GM10847 (cell line): ENCODE measurements around the gene PFN2.

Source experiments
- POLR2A ChIP-seq: IDR thresholded peaks from 2 replicates; pipeline ENCODE4 v1.6.1; 2011; ENCODE audit not compliant: insufficient read length; ENCODE audit errors: extremely low read depth

Gene PFN2

DNA sequence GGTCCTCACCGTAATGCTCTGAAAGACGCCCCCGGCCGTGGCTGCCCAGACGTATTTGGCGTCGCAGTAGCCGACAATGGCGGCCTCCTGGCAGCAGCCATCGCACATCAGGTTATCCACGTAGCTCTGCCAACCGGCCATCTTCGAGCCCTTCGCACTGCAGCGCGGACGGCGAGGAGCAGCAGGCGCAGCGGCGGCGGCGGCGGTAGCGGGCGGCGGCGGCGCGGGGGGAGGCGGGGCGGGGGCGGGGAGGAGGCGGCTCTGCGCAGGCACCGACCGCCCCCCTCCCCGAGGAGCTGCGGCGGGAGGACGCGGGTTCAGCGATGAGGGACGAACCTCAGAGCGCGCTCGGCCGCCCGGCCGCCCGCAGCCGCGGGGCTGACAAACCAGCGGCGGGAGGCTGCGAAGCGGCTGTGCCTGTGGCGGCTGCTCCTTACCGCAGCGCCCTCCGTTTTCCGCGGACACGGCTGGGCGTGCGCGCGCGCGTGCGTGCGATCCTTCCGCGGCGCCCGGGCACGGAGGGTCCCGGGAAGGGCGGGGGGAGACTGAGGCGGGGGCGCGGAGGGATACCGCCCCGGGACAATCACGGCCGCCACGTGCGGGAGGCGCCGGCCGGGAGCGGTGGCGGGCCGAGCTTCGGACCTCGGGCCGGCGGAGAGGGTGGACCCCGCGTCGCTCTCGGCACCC is at the start of gene PFN2:
PFN2 (minus strand) TSS at position 180 of the 687 bp plus-strand sequence; CDS start at position 141, 39 bp downstream.
- no peak for TF ChIP-seq POLR2A

- TF ChIP-seq POLR2A: no peak
These were observed 45.2 kb upstream of the PFN2 start for GRCh38 chr3:150015901-150016300.

GRCh38 chr3:150014782-150015181 is 44.1 kb upstream of the PFN2 start:
- TF ChIP-seq POLR2A: no peak

DNA sequence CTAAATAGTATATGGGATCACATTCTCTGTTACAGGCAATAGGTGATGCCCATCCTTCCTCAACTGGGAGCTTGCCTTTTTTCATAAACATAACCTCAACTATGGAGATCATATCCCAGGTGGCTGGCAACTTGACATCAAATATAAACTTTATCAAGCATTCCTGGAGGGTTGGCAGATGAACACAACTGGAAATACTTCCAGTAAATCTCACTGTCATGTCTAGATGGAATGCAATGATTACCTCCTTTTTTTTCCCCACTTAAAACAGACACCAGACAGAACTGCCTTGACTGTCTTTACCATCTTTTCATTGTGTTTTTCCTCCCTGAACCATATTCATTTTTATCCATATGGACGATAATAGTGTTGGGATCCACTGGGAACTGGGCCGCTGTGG is 43.1 kb upstream of the PFN2 start:
- no peak for TF ChIP-seq POLR2A

DNA sequence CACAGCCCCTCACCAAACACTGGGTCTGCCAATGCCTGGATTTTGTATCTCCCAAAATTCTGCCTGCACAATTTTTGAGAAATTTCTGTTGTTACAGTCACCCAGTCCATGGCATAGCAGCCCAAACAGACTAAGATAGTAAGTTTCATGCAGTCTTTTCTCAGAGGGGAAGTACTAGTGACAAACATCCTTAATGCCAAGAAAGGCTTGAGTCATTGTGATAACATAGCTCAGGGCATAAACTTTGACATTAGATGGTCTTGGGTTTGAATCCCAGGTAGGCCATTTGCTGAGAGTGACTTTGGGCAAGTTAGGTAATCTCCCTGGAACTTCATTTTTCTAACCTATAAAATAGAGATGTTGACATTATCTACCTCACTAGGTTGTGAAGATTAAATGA is 36.1 kb upstream of the PFN2 start:
- no peak for TF ChIP-seq POLR2A

DNA sequence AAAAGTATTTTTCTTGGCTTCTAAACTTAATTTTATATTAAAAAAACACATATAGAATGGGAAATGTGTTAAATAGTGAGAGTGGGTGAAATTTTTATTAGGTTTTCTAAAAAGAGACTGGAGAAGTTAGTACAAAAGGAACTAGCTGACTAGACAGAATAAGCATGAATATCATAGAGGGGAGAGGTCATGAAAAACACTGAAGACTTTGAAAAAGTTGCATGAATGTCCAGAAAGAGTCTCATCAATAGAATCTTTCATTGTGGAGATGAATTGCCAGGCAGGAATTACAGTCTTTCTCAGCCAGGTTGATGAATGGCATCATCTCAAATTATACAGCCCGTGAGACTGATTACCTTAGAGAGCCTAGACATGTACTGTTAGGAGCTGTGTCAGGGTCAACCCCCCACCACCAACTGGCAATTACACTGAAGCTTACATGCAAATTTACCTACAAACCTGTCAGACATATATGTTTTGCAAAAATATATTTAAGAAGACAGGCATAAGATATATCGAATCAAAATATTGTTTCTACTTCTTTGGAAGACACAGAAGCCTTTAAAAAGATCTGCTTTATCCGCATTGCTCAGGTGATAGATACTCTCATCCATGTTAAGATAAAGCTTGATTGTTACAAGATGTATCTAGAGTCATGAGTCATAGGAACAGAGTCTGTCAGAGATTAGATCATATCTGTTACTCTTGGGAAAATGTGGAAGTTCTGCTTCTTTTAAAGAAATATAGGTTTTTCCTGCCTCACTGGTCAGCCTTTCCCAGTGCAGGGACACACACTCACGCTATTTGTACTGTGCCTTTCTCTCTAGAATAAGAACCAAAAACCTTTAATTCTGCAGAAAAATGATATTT is 34.8 kb upstream of the PFN2 start:
- no peak for TF ChIP-seq POLR2A

DNA sequence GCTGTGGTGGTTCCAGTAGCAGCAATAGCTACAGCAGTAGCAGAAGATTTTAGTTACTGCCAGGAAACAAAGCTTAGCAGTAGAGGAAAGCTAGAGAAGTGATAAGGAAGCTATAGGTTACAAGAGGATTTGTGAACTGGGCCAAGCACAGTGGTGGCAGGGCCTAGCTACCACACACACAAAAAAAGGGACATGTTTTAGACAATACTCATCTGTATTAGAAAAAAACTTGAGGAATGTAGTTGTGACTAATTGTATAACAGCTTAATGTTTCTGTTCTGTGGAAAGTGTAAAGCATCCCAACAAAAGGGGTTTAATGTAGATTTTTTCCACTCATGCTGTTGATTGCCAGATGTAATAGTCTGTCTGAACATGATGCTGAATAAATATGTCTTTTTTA is 29.9 kb upstream of the PFN2 start:
- no peak for TF ChIP-seq POLR2A

- TF ChIP-seq POLR2A: no peak
These were observed 28.7 kb upstream of the PFN2 start for GRCh38 chr3:149999421-149999820.

DNA sequence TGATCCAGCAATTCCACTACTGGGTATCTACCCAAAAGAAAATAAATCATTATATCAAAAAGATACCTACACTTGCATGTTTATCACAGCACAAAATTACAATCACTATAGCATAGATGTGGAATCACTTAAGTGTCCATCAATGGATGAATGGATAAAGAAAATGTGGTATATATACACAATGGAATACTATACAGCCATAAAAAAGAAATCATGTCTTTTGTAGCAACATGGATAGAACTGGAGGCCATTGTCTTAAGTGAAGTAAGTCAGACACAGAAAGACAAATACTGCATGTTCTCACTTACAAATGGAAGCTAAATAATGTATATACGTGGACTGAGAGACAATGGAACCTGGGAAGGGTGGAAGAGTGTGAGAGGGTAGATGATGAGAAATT is 28.3 kb upstream of the PFN2 start:
- TF ChIP-seq POLR2A: no peak

- TF ChIP-seq POLR2A: no peak
These were observed 21.8 kb upstream of the PFN2 start for GRCh38 chr3:149992416-149993058.

GRCh38 chr3:149990423-149990948 is 19.8 kb upstream of the PFN2 start:
- no peak for TF ChIP-seq POLR2A

- TF ChIP-seq POLR2A: no peak
These were observed 18.6 kb upstream of the PFN2 start for GRCh38 chr3:149989307-149989706.

DNA sequence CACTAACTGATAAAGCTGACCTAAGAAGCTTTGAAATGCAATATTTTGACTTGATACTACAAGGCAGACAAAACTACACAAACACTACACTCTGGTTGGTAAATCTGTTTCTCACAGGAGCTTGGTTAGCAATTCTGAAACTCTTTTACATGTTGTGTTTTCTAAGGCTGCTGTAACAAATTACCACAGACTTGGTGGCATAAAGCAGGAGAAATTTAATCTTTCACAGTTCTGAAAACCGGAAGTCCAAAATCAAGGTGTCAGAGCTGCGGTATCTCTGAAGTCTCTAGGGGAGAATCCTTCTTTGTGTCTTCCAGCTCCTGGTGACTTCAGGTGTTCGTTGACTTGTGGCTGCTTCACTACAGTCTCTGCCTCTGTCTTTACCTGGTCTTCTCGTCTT is 12.9 kb upstream of the PFN2 start:
- no peak for TF ChIP-seq POLR2A

DNA sequence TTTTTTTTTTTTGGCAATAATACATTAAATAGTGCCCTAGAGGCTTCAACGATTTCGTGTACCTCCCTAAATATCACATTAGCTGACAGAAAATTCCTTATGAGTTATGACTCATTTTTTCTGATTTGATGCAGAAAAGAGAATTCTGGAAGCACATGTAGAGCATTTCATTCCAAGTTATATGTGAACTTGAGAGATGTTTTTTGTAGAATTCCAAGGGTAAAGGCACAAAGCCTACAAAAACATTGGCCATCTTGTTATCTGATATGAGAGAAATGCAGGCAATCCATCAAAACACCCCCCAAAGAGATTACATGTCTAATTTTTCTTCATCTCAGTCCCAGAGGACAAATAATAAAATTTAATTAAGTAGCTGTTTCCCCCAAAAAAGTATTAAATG is 6.7 kb upstream of the PFN2 start:
- TF ChIP-seq POLR2A: no peak

DNA sequence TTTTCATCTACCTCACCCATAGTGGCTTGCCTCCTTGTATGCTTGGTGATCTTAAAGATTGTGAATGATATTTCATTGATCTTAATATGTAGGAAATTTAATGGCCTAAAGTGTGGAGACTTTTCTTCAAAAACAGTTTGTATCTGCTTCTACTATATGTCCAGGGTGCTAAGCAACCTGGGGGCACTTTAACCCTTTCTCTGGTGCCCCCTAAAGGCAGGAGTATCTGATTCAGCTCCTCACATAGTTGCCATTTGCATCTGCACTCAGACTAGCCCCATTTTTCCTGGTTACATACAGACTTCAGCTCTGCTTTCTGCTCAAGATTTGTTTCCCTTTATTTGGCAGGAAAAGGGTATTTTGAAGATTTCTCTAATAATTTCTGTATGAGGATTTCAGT is 5.2 kb upstream of the PFN2 start:
- no peak for TF ChIP-seq POLR2A
